K562 (cell line): Measurements from ENCODE around the gene LYZL6. TPM values are rescaled to one million over a fixed set of nuclear protein-coding genes. Genes with fewer than 3 reads are reported as not detected.

Experiments
- CCAR2 ChIP-seq: fragments of 200-400 bp; formaldehyde crosslinking; IDR thresholded peaks from 2 replicates; pipeline ENCODE4 v1.6.1; 2017; ENCODE audit warnings: mild to moderate bottlenecking, low read depth, low read length
- CHCHD3 ChIP-seq: fragments of 250-450 bp; sonication (Bioruptor Pico); IDR thresholded peaks from 2 replicates; pipeline ENCODE4 v2.1.2; 2022; ENCODE audit warnings: mild to moderate bottlenecking
- CREB1 ChIP-seq, 2 experiments: sonication (generic) in 1 of 2; formaldehyde crosslinking in 1 of 2; IDR thresholded peaks; 2 replicates each; pipeline versions ENCODE4 v1.6.1 to v1.8.0; 2012 to 2022; ENCODE audit warnings: inconsistent platforms in 1 of 2, mild to moderate bottlenecking in 1 of 2, missing genetic modification reagents in 1 of 2, moderate library complexity in 1 of 2
- DPF2 ChIP-seq: fragments of 450-650 bp; IDR thresholded peaks from 2 replicates; pipeline ENCODE4 v1.6.1; 2016
- E2F1 ChIP-seq: sonication (generic); formaldehyde crosslinking; IDR thresholded peaks from 2 replicates; pipeline ENCODE4 v1.8.1; 2023; ENCODE audit warnings: mild to moderate bottlenecking, missing genetic modification reagents, moderate library complexity
- ETS2 ChIP-seq: IDR thresholded peaks from 2 replicates; pipeline ENCODE4 v1.6.1; 2016; ENCODE audit warnings: borderline replicate concordance, missing genetic modification characterization, mild to moderate bottlenecking, moderate library complexity, missing compliant biosample characterization; ENCODE audit not compliant: poor library complexity, severe bottlenecking
- HBP1 ChIP-seq: fragments of 450-650 bp; formaldehyde crosslinking; IDR thresholded peaks from 2 replicates; pipeline ENCODE4 v1.4.0; 2022; ENCODE audit warnings: missing genetic modification characterization
- MAZ ChIP-seq, 2 experiments: fragments of 450-650 bp in 1 of 2; sonication (generic) in 1 of 2; formaldehyde crosslinking; IDR thresholded peaks in 1 of 2; conservative IDR thresholded peaks in 1 of 2; 2 replicates each; pipeline versions ENCODE4 v1.4.0 to v1.5.0; 2020; ENCODE audit warnings: mild to moderate bottlenecking in 1 of 2, missing genetic modification reagents in 1 of 2
- NEUROD1 ChIP-seq: fragments of 150-350 bp; IDR thresholded peaks from 2 replicates; pipeline ENCODE4 v1.6.1; 2014; ENCODE audit warnings: borderline replicate concordance, low read length, low read depth; ENCODE audit not compliant: partially characterized antibody
- POLR3A ChIP-seq: IDR thresholded peaks from 2 replicates; pipeline ENCODE4 v1.6.1; 2011; ENCODE audit warnings: borderline replicate concordance, mild to moderate bottlenecking, moderate library complexity; ENCODE audit not compliant: insufficient read length, insufficient read depth; ENCODE audit errors: extremely low read depth
- SRSF9 ChIP-seq: fragments of 200-400 bp; formaldehyde crosslinking; IDR thresholded peaks from 2 replicates; pipeline ENCODE4 v1.6.1; 2017; ENCODE audit warnings: low read depth, low read length, borderline replicate concordance
- ZNF384 ChIP-seq: IDR thresholded peaks from 2 replicates; pipeline ENCODE4 v1.6.1; 2012; ENCODE audit warnings: low read depth, low read length, improper control_type of control experiment
- polyA plus RNA-seq, 8 experiments: library from polyadenylated mRNA; depleted of rRNA in 4 of 8; stranded (reverse) in 5 of 8; unstranded in 3 of 8; fragments of >200 nt; fragmentation: Nextera tagmentation in 2 of 8; fragmentation: Illumina TruSeq in 1 of 8; extraction: Ambion mirVana in 2 of 8; extraction: Trizol in 1 of 8; gene quantifications; 2 replicates each; pipeline versions ENCODE4 v1.2.1 to v1.2.3, GENCODE V29; 2011 to 2014; ENCODE audit warnings: inconsistent platforms in 1 of 8, missing spikeins in 1 of 8
- total RNA-seq, 7 experiments: library from RNA; depleted of rRNA in 6 of 7; stranded (reverse); fragments of >200 nt in 6 of 7; fragmentation: Illumina TruSeq in 2 of 7; extraction: Trizol in 2 of 7; gene quantifications; 2 replicates each; pipeline versions ENCODE4 v1.2.1 to v1.2.3, GENCODE V29; 2011 to 2021; ENCODE audit warnings: low replicate concordance in 1 of 7
- TF ChIP-seq, protein P1 (sequence below): sonication (generic); formaldehyde crosslinking; IDR thresholded peaks from 2 replicates; pipeline ENCODE4 v1.8.0; 2022; ENCODE audit warnings: mild to moderate bottlenecking, missing genetic modification reagents
- TF ChIP-seq, protein P2 (sequence below): fragments of 450-650 bp; formaldehyde crosslinking; IDR thresholded peaks from 2 replicates; pipeline ENCODE4 v1.4.0; 2020; ENCODE audit warnings: mild to moderate bottlenecking, moderate library complexity
- TF ChIP-seq, protein P3 (sequence below): fragments of 450-650 bp; IDR thresholded peaks from 2 replicates; pipeline ENCODE4 v1.6.1; 2016; ENCODE audit warnings: antibody characterized with exemption

Gene LYZL6
- total and polyA plus RNA-seq, 9 of the 15 experiments (the other 6 are each of a cell fraction or from before 2014, with no cell fraction given), result not detected

GRCh38 chr17:35930211-35931065, 13.1 kb downstream of the LYZL6 start, which contains the start of gene RDM1 (continued):
- peak; percentile 94 for TF ChIP-seq E2F1
- TF ChIP-seq MAZ (CRISPR knock-in tag; conservative IDR thresholded peaks at IDR 0.05 in 1 of 2, IDR thresholded peaks at IDR 0.05 in 1 of 2), result peak in 1 of 2 experiments; percentile 95; a peak in 2 of 4 replicates
- TF ChIP-seq, protein P1, sequence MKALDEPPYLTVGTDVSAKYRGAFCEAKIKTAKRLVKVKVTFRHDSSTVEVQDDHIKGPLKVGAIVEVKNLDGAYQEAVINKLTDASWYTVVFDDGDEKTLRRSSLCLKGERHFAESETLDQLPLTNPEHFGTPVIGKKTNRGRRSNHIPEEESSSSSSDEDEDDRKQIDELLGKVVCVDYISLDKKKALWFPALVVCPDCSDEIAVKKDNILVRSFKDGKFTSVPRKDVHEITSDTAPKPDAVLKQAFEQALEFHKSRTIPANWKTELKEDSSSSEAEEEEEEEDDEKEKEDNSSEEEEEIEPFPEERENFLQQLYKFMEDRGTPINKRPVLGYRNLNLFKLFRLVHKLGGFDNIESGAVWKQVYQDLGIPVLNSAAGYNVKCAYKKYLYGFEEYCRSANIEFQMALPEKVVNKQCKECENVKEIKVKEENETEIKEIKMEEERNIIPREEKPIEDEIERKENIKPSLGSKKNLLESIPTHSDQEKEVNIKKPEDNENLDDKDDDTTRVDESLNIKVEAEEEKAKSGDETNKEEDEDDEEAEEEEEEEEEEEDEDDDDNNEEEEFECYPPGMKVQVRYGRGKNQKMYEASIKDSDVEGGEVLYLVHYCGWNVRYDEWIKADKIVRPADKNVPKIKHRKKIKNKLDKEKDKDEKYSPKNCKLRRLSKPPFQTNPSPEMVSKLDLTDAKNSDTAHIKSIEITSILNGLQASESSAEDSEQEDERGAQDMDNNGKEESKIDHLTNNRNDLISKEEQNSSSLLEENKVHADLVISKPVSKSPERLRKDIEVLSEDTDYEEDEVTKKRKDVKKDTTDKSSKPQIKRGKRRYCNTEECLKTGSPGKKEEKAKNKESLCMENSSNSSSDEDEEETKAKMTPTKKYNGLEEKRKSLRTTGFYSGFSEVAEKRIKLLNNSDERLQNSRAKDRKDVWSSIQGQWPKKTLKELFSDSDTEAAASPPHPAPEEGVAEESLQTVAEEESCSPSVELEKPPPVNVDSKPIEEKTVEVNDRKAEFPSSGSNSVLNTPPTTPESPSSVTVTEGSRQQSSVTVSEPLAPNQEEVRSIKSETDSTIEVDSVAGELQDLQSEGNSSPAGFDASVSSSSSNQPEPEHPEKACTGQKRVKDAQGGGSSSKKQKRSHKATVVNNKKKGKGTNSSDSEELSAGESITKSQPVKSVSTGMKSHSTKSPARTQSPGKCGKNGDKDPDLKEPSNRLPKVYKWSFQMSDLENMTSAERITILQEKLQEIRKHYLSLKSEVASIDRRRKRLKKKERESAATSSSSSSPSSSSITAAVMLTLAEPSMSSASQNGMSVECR, result no peak
- TF ChIP-seq CHCHD3 (CRISPR knock-in tag), result no peak
- no peak for TF ChIP-seq CCAR2
- TF ChIP-seq ETS2 (tag), result no peak
- no peak for TF ChIP-seq NEUROD1
- TF ChIP-seq, protein P2, sequence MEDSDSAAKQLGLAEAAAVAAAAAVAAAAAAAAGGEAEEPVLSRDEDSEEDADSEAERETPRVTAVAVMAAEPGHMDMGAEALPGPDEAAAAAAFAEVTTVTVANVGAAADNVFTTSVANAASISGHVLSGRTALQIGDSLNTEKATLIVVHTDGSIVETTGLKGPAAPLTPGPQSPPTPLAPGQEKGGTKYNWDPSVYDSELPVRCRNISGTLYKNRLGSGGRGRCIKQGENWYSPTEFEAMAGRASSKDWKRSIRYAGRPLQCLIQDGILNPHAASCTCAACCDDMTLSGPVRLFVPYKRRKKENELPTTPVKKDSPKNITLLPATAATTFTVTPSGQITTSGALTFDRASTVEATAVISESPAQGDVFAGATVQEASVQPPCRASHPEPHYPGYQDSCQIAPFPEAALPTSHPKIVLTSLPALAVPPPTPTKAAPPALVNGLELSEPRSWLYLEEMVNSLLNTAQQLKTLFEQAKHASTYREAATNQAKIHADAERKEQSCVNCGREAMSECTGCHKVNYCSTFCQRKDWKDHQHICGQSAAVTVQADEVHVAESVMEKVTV, result no peak
- TF ChIP-seq HBP1, result no peak
- peak; percentile 75 for TF ChIP-seq ZNF384
- TF ChIP-seq POLR3A, result no peak
- no peak for TF ChIP-seq DPF2
- TF ChIP-seq CREB1 (IDR thresholded peaks at IDR 0.05), result peak; percentile 29; the same call in 1 of the 2 replicates
- TF ChIP-seq CREB1 (CRISPR knock-in tag; IDR thresholded peaks at IDR 0.05), result no peak; the same call in 1 of the 2 replicates
- no peak for TF ChIP-seq SRSF9
- TF ChIP-seq, protein P3, sequence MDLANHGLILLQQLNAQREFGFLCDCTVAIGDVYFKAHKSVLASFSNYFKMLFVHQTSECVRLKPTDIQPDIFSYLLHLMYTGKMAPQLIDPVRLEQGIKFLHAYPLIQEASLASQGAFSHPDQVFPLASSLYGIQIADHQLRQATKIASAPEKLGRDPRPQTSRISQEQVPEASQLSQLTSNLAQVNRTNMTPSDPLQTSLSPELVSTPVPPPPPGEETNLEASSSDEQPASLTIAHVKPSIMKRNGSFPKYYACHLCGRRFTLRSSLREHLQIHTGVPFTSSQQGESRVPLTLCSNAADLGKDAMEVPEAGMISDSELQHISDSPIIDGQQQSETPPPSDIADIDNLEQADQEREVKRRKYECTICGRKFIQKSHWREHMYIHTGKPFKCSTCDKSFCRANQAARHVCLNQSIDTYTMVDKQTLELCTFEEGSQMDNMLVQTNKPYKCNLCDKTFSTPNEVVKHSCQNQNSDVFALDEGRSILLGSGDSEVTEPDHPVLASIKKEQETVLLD, result peak; percentile 98
